Prostate gland (tissue), 2 donors: Measurements from ENCODE around the gene CHRNE.

ENCODE experiments used
- POLR2AphosphoS5 ChIP-seq: sonication (generic); formaldehyde crosslinking; IDR thresholded peaks from one replicate; pipeline ENCODE4 v1.6.1; 2017; ENCODE audit warnings: antibody characterized with exemption
- TF ChIP-seq, protein P1 (sequence below), 4 experiments: fragments of 200-600 bp in 2 of 4; fragments of 450-650 bp in 2 of 4; sonication (generic) in 2 of 4; IDR thresholded peaks; 1 replicate in 3 of 4; 2 replicates in 1 of 4; pipeline ENCODE4 v1.5.1; 2016 to 2019; ENCODE audit warnings: antibody characterized with exemption in 4 of 4, mild to moderate bottlenecking in 2 of 4, moderate library complexity in 2 of 4

DNA sequence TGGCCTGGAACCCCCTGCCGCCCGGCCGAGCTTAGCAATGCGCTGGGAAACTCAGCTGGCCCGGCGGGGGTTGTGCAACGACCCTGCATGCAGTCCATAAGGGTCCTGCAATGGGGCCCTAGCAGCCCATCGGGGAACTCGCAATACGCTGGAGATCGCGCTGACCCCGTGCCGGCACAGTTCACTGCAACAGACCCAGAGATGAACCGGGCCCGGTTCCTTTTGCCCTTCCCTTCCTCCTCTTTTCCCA lies 36.6 kb upstream of the CHRNE start:
- TF ChIP-seq, protein P1, sequence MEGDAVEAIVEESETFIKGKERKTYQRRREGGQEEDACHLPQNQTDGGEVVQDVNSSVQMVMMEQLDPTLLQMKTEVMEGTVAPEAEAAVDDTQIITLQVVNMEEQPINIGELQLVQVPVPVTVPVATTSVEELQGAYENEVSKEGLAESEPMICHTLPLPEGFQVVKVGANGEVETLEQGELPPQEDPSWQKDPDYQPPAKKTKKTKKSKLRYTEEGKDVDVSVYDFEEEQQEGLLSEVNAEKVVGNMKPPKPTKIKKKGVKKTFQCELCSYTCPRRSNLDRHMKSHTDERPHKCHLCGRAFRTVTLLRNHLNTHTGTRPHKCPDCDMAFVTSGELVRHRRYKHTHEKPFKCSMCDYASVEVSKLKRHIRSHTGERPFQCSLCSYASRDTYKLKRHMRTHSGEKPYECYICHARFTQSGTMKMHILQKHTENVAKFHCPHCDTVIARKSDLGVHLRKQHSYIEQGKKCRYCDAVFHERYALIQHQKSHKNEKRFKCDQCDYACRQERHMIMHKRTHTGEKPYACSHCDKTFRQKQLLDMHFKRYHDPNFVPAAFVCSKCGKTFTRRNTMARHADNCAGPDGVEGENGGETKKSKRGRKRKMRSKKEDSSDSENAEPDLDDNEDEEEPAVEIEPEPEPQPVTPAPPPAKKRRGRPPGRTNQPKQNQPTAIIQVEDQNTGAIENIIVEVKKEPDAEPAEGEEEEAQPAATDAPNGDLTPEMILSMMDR (IDR thresholded peaks at IDR 0.05) = no peak
- TF ChIP-seq POLR2AphosphoS5 = no peak
